Panc1 (cell line): ENCODE data around the gene CD58.

Experiments used
- CTCF ChIP-seq: fragments of 450-650 bp; IDR thresholded peaks from 2 replicates; pipeline ENCODE4 v1.5.1; 2017; ENCODE audit warnings: mild to moderate bottlenecking
- POLR2AphosphoS5 ChIP-seq: IDR thresholded peaks from 2 replicates; pipeline ENCODE4 v1.6.1; 2012; ENCODE audit warnings: mild to moderate bottlenecking, low read depth, low read length, moderate library complexity
- SIN3A ChIP-seq: IDR thresholded peaks from 2 replicates; pipeline ENCODE4 v1.6.1; 2012; ENCODE audit warnings: low read depth, mild to moderate bottlenecking, low read length, moderate library complexity, borderline replicate concordance; ENCODE audit not compliant: insufficient read depth
- TCF7L2 ChIP-seq: IDR thresholded peaks from 2 replicates; pipeline ENCODE4 v1.6.1; 2011; ENCODE audit warnings: mild to moderate bottlenecking, low read depth, low read length, inconsistent platforms

GRCh38 chr1:116506132-116507004 is 64.5 kb downstream of the CD58 start:
- no peak for TF ChIP-seq CTCF
- TF ChIP-seq POLR2AphosphoS5, result no peak
- TF ChIP-seq TCF7L2, result no peak
- no peak for TF ChIP-seq SIN3A
